ENCODE data around the gene SYT1. TPM values are rescaled to one million over a fixed set of nuclear protein-coding genes. Genes with fewer than 3 reads are reported as not detected.

SYT1 gene
- total and polyA plus RNA-seq, 2 donors (not counting 3 experiments of a cell fraction or from before 2014, with no cell fraction given), result 3.2 to 15.3 TPM

GRCh38 chr12:78951803-78952551, 87.4 kb downstream of the SYT1 start:
- intact Hi-C loops (cut with micrococcal nuclease) (no loop called here), dilution Hi-C loops (cut with MboI; ENCODE audit: extremely low pct_ligation_motif_present, low sequenced_read_pairs) (no loop called here)
- no peaks in the 10 kb centered on the region for H4K20me1 ChIP-seq (replicated peaks; ENCODE audit: control insufficient read depth, extremely low read depth, insufficient read depth, low read length)
- no peak overlapping the region for H3K4me2 ChIP-seq (ENCODE audit: insufficient read depth, low read length)
- BruUV-seq (replicated peaks), result no TSS peak
- no peaks in the 10 kb centered on the region for H3K79me2 ChIP-seq (ENCODE audit: control insufficient read depth, insufficient read depth, low read length)
- no peaks in the 10 kb centered on the region for H3K9me3 ChIP-seq (replicated peaks; ENCODE audit: control insufficient read depth, insufficient read depth, low read length)
- CTCF ChIA-PET, result interaction anchor here (0.7 to 1.5 kb wide), 2 partner anchors 313 to 481 kb away, joined by 3 to 4 read pairs; no protein-coding TSS in a partner anchor
- H3K4me1 ChIP-seq (ENCODE audit: control insufficient read depth, extremely low read depth, insufficient read depth, low read length), result peaks cover 3% of the 10 kb centered on the region
- TF ChIP-seq GATA2 (IDR thresholded peaks at IDR 0.05; ENCODE audit: insufficient read depth, insufficient read length, low read depth, low read length) (no peak), FOS (IDR thresholded peaks at IDR 0.05; ENCODE audit: borderline replicate concordance, insufficient read depth, low read length) (peak; percentile 19), JUN (IDR thresholded peaks at IDR 0.05; ENCODE audit: borderline replicate concordance, insufficient read depth, insufficient read length, low read depth) (peak; percentile 21), POLR2A (IDR thresholded peaks at IDR 0.05; ENCODE audit: low read depth, low read length) (no peak)
- FAIRE-seq (no peak), DNase-seq (ENCODE audit: low read depth, low spot score) (peak; percentile 3)
- no peak overlapping the region for H3K9ac ChIP-seq (replicated peaks; ENCODE audit: extremely low read depth, insufficient read depth, low read length)
- H3K27ac ChIP-seq (ENCODE audit: insufficient read depth, low read depth, low read length), result no peak overlapping the region
- no peaks in the 10 kb centered on the region for H3K9me1 ChIP-seq (replicated peaks; ENCODE audit: control insufficient read depth, extremely low read depth, insufficient read depth, low read length)
- POLR2A ChIA-PET, result no interaction called here
- no peaks in the 10 kb centered on the region for H3K27me3 ChIP-seq (ENCODE audit: control insufficient read depth in 2 of 2, insufficient read depth in 2 of 2, low read length in 2 of 2)
- H2AFZ ChIP-seq (ENCODE audit: low read depth, low read length), result no peak overlapping the region
- H3K4me3 ChIP-seq (replicated peaks in 1 of 3; ENCODE audit: insufficient read depth in 1 of 3, low read depth in 1 of 3, low read length in 3 of 3), result no peak overlapping the region
- no peaks in the 10 kb centered on the region for H3K36me3 ChIP-seq (ENCODE audit: control insufficient read depth in 2 of 2, extremely low read depth in 1 of 2, insufficient read depth in 2 of 2, low read length in 2 of 2)

- TF ChIP-seq FOS (IDR thresholded peaks at IDR 0.05; ENCODE audit: borderline replicate concordance, insufficient read depth, low read length) (no peak), POLR2A (IDR thresholded peaks at IDR 0.05; ENCODE audit: low read depth, low read length) (no peak), POLR2AphosphoS5 (IDR thresholded peaks at IDR 0.05; ENCODE audit: insufficient read depth, low read depth, low read length) (no peak), GATA2 (IDR thresholded peaks at IDR 0.05; ENCODE audit: insufficient read depth, insufficient read length, low read depth, low read length) (no peak), JUN (IDR thresholded peaks at IDR 0.05; ENCODE audit: borderline replicate concordance, insufficient read depth, insufficient read length, low read depth) (no peak), MYC (IDR thresholded peaks at IDR 0.05; ENCODE audit: low read depth, low read length) (no peak), MAX (IDR thresholded peaks at IDR 0.05; ENCODE audit: insufficient read depth, insufficient read length) (no peak), CTCF (IDR thresholded peaks at IDR 0.05; ENCODE audit: extremely low read depth in 1 of 2, insufficient read depth in 1 of 2, low read depth in 1 of 2, low read length in 2 of 2) (no peak), EZH2 (IDR thresholded peaks at IDR 0.05; ENCODE audit: borderline replicate concordance, low read depth, low read length, severe bottlenecking) (no peak)
- Histone ChIP-seq H3K4me1 (ENCODE audit: control insufficient read depth, extremely low read depth, insufficient read depth, low read length) (peaks cover 3% of the 10 kb centered on the region), H3K9me3 (replicated peaks; ENCODE audit: control insufficient read depth, insufficient read depth, low read length) (no peaks in the 10 kb centered on the region), H3K9me1 (replicated peaks; ENCODE audit: control insufficient read depth, extremely low read depth, insufficient read depth, low read length) (no peaks in the 10 kb centered on the region), H3K9ac (replicated peaks; ENCODE audit: extremely low read depth, insufficient read depth, low read length) (no peak overlapping the region), H3K79me2 (ENCODE audit: control insufficient read depth, insufficient read depth, low read length) (no peaks in the 10 kb centered on the region), H3K27me3 (ENCODE audit: control insufficient read depth in 2 of 2, insufficient read depth in 2 of 2, low read length in 2 of 2) (no peaks in the 10 kb centered on the region), H3K4me2 (ENCODE audit: insufficient read depth, low read length) (no peak overlapping the region), H3K36me3 (ENCODE audit: control insufficient read depth in 2 of 2, extremely low read depth in 1 of 2, insufficient read depth in 2 of 2, low read length in 2 of 2) (no peaks in the 10 kb centered on the region), H3K27ac (ENCODE audit: insufficient read depth, low read depth, low read length) (no peak overlapping the region), H2AFZ (ENCODE audit: low read depth, low read length) (no peak overlapping the region), H4K20me1 (replicated peaks; ENCODE audit: control insufficient read depth, extremely low read depth, insufficient read depth, low read length) (no peaks in the 10 kb centered on the region), H3K4me3 (replicated peaks in 1 of 3; ENCODE audit: insufficient read depth in 1 of 3, low read depth in 1 of 3, low read length in 3 of 3) (no peak overlapping the region)
- no peak for FAIRE-seq
- ChIA-PET CTCF (interaction anchor here (0.7 to 1.5 kb wide), 2 partner anchors 312 to 482 kb away, joined by 3 to 4 read pairs; no protein-coding TSS in a partner anchor), POLR2A (no interaction called here)
- intact Hi-C loops (cut with micrococcal nuclease) (no loop called here), dilution Hi-C loops (cut with MboI; ENCODE audit: extremely low pct_ligation_motif_present, low sequenced_read_pairs) (no loop called here)
- no TSS peak for BruUV-seq (replicated peaks)
- DNase-seq (ENCODE audit: low read depth, low spot score), result no peak
Observed at GRCh38 chr12:78952552-78952929, 88.0 kb downstream of the SYT1 start.

Data from endothelial cell of umbilical vein (primary cell).